HG03060 (cell line): Measurements from ENCODE around the gene HIPK2.
A peak's percentile ranks its signal among the peaks of the same experiment; 100 is the strongest.
"Not testable (repeated sequence)": the region's sequence is repeated elsewhere in the genome, so short reads cannot be mapped to it uniquely, and the experiment has no call there.

ENCODE experiments used
- ATAC-seq: cut with Tn5 transposase; IDR thresholded peaks from one replicate; pipeline ENCODE4 v1.9.1; 2021; ENCODE audit warnings: low read depth, moderate number of reproducible peaks; ENCODE audit not compliant: unreplicated experiment

HIPK2 gene

GRCh38 chr7:139679731-139680594, 97.8 kb downstream of the HIPK2 start:
- no peak for ATAC-seq

- no peak for ATAC-seq
These were observed 101.4 kb downstream of the HIPK2 start for GRCh38 chr7:139676390-139676789.

GRCh38 chr7:139675127-139676125, 102.4 kb downstream of the HIPK2 start:
- no peak for ATAC-seq

- ATAC-seq = no peak
These were observed 103.1 kb downstream of the HIPK2 start for GRCh38 chr7:139674752-139675126.

GRCh38 chr7:139674341-139674740, 103.5 kb downstream of the HIPK2 start:
- ATAC-seq = no peak

- no peak for ATAC-seq
These were observed 104.0 kb downstream of the HIPK2 start for GRCh38 chr7:139673762-139674161.

- ATAC-seq = peak; percentile 78
These were observed 104.6 kb downstream of the HIPK2 start for GRCh38 chr7:139673230-139673629.

GRCh38 chr7:139671967-139672366, 105.8 kb downstream of the HIPK2 start:
- no peak for ATAC-seq

- ATAC-seq = not testable (repeated sequence)
These were observed 107.1 kb downstream of the HIPK2 start for GRCh38 chr7:139670662-139671061.

GRCh38 chr7:139669106-139670061, 108.4 kb downstream of the HIPK2 start:
- no peak for ATAC-seq

GRCh38 chr7:139667377-139667776, 110.4 kb downstream of the HIPK2 start:
- no peak for ATAC-seq

GRCh38 chr7:139666501-139666900, 111.3 kb downstream of the HIPK2 start:
- ATAC-seq = no peak

GRCh38 chr7:139664434-139664833, 113.4 kb downstream of the HIPK2 start:
- no peak for ATAC-seq

- no peak for ATAC-seq
These were observed 114.1 kb downstream of the HIPK2 start for GRCh38 chr7:139663608-139664177.

GRCh38 chr7:139661903-139662302, 115.9 kb downstream of the HIPK2 start:
- ATAC-seq = no peak

- ATAC-seq = no peak
These were observed 116.8 kb downstream of the HIPK2 start for GRCh38 chr7:139661043-139661440.

- ATAC-seq = no peak
These were observed 117.3 kb downstream of the HIPK2 start for GRCh38 chr7:139660317-139661042.

GRCh38 chr7:139659922-139660316, 117.9 kb downstream of the HIPK2 start:
- no peak for ATAC-seq
